GM19043 (cell line): ENCODE results near the gene PFKFB4.

Experiments
- ATAC-seq: cut with Tn5 transposase; IDR thresholded peaks from one replicate; pipeline ENCODE4 v1.9.1; 2021; ENCODE audit warnings: low read depth; ENCODE audit not compliant: unreplicated experiment

The PFKFB4 gene

GRCh38 chr3:48587686-48588085 lies 31.1 kb upstream of the PFKFB4 start:
- no peak for ATAC-seq

GRCh38 chr3:48585411-48585810 lies 28.8 kb upstream of the PFKFB4 start:
- ATAC-seq: no peak

DNA sequence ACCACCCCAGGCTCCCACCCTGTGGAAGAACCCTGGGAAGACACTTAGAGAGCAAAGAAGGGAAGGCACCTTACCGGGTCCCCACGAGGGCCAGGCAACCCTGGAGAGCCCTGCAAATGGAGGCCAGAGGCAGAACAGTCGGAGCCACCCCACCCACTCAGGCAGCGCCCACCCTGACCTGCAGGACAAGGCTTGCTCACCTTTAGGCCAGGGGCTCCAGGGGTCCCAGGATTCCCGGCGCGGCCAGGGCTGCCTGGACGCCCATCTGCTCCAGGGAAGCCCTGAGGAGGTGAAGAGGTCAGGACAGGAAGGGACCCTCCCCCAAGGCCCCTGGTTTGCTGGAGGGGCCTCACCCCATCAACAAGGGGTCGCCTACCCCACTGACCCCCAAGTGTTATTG lies 28.2 kb upstream of the PFKFB4 start:
- ATAC-seq: no peak

GRCh38 chr3:48581621-48582481 lies 25.2 kb upstream of the PFKFB4 start:
- no peak for ATAC-seq

DNA sequence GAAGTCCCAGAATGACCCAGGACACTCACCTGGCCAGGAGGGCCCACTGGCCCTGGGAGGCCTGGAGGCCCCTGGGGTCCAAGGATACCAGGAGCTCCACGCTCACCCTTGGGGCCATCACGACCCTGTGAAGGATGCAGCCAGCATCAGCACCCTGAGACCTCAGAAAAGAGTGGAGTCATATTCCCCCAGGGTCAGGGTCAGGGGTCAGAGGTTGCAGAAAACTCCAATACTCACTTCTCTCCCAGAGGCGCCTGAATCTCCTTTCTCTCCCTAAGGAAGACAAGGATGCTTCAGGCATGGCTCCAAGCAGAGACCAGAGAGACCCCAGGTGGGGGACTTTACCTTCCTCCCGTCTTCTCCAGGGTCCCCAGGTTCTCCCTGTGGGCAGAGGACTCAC lies 20.0 kb upstream of the PFKFB4 start:
- no peak for ATAC-seq

DNA sequence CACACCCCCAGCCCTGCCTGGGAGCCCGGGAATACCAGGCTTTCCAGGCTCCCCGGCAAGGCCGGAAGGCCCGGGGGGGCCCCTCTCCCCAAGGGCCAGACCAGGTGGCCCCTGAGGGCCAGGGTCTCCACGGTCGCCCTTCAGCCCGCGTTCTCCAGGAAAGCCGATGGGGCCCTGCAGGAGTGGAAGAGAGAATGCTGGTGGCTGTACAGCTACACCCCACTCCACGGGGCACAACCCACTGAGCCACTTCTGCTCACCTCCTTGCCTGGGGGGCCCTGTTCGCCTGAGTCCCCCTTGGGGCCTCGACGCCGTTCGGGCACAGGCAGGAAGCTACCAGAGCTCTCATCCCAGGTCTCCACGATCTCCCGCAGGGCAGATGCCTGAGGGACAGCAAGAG lies 18.8 kb upstream of the PFKFB4 start:
- no peak for ATAC-seq

GRCh38 chr3:48573973-48574585 lies 17.5 kb upstream of the PFKFB4 start:
- no peak for ATAC-seq

GRCh38 chr3:48572517-48572916 lies 15.9 kb upstream of the PFKFB4 start:
- ATAC-seq: no peak

DNA sequence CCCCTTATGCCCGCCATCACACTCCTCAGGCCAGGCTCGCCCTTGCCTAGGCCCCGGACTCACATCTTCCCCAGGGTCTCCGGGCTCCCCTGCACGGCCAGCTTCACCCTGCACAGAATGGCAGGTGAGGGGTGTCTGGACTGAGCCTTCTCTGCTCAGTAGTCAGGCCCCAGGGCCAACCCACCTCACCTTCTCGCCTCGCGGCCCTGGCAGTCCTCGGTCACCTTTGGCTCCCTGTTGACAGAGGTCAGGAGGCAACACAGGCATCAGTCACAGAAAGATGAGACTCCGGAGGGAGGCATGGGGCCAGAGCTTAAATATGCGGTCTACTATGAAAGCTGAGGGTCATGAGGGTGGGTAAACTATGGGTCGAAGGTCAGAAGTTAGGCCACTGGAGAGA lies 15.3 kb upstream of the PFKFB4 start:
- ATAC-seq: no peak

GRCh38 chr3:48569808-48570450 lies 13.3 kb upstream of the PFKFB4 start:
- no peak for ATAC-seq

GRCh38 chr3:48569400-48569799 lies 12.8 kb upstream of the PFKFB4 start:
- ATAC-seq: no peak

GRCh38 chr3:48568476-48568875 lies 11.9 kb upstream of the PFKFB4 start:
- no peak for ATAC-seq

GRCh38 chr3:48567500-48567899 lies 10.9 kb upstream of the PFKFB4 start:
- ATAC-seq: no peak

DNA sequence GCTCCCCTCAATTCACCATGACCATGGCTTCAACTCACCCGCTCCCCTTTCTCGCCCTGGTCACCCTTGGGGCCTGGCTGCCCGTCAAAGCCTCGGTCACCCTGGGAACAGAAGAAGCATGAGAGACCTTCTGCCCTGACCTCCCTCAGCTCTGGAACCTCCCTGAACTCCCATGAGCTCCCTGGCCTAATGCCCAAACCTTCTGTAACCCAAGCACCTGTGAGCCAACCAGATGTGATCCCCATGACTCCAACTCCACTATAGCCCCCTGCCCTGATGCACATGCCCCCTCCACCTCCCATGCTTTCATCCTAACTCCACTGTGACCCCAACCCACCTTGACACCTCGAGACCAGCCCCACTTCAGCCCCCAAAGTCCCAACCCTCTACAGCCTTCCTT lies 10.5 kb upstream of the PFKFB4 start:
- ATAC-seq: no peak

GRCh38 chr3:48566401-48566760 lies 9.8 kb upstream of the PFKFB4 start:
- no peak for ATAC-seq

DNA sequence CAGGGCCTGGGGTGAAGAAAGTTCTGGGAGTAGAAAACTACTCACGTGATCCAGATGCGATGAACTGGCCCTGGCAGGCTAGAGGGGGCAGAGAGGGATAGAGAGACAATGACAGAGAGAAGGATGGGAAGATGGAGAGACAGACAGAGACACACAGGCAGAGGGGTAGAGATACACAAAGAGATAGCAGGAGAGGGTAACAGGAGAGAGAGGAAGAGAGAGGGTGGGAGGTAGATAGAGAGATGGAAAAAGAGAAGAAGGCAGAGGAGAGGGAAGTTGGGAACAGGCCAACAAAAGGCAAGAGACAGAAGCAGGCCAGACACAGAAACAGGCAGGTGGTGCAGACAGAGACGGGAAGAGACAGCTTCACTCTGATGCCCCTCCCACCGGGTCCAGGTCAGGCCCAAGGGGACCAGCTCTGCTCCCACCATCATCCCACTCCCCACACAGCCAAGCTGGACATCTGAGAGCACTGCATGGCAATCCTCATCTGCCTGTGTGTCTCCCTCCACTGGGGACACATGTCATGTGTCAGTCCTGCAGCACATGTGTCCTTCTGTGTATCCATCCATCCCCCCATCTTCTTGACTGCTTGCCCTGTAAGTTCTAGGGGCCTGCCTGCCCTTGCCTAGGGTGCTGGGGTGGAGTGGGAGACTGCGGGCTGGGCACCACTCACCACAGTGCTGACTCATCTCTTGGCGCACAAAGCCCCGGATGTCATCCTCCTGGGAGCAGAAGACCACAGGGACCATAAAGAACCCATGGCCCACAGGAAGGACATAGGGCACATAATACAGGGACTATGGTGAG lies 9.2 kb upstream of the PFKFB4 start:
- ATAC-seq: no peak

- no peak for ATAC-seq
Measured at GRCh38 chr3:48565186-48565585, 8.6 kb upstream of the PFKFB4 start.

GRCh38 chr3:48564667-48565066 lies 8.1 kb upstream of the PFKFB4 start:
- no peak for ATAC-seq

- no peak for ATAC-seq
Measured at GRCh38 chr3:48564022-48564421, 7.4 kb upstream of the PFKFB4 start.

- ATAC-seq: no peak
Measured at GRCh38 chr3:48563382-48563918, 6.8 kb upstream of the PFKFB4 start, which contains the start of gene UCN2. UCN2 (minus strand) TSS chr3:48563781; CDS start chr3:48563124, 657 bp downstream.
